ENCODE data around the gene MKRN2. TPM values are rescaled to one million over a fixed set of nuclear protein-coding genes. Genes with fewer than 3 reads are reported as not detected.
"Not testable (repeated sequence)": the region's sequence is repeated elsewhere in the genome, so short reads cannot be mapped to it uniquely, and the experiment has no call there.

Gene MKRN2
- polyA plus RNA-seq, 2 of the 4 experiments (the other 2 are of a cell fraction): 19.0 to 34.3 TPM

- no peak for DNase-seq (ENCODE audit: low read depth in 1 of 2, low spot score in 1 of 2)
- Histone ChIP-seq H3K27ac (no peak overlapping the region), H3K4me3 (no peak overlapping the region), H3K4me2 (no peak overlapping the region), H3K4me1 (no peaks in the 10 kb centered on the region), H3K9me3 (no peaks in the 10 kb centered on the region)
- 82% methylated on average over 8 of the region's 8 CpGs for WGBS (ENCODE audit: missing lambda C conversion rate)
- FAIRE-seq: no peak
- POLR2A ChIA-PET: no interaction called here
- TF ChIP-seq SMC3 (IDR thresholded peaks at IDR 0.05): no peak
- TF ChIP-seq CBX8 (IDR thresholded peaks at IDR 0.05): no peak
- CTCF ChIA-PET: interaction anchor here (1.1 kb wide), 1 partner anchor 406 kb away, joined by 3 read pairs; no protein-coding TSS in a partner anchor
- ATAC-seq: peak; percentile 51 to 71; a peak in 2 of 6 replicates
Observed at GRCh38 chr3:12541625-12542024, 15.3 kb upstream of the MKRN2 start.

GRCh38 chr3:12543497-12543896 is 13.4 kb upstream of the MKRN2 start:
- ChIA-PET CTCF (interaction anchor here (0.6 to 1.5 kb wide), 3 partner anchors 64 to 1581 kb away, joined by 3 to 4 read pairs (median 4); no protein-coding TSS in a partner anchor), POLR2A (interaction anchor here (0.7 kb wide), 1 partner anchor 36 kb away, joined by 4 read pairs; no protein-coding TSS in a partner anchor)
- H3K4me2 ChIP-seq; ATAC-seq; H3K27ac ChIP-seq; H3K4me1 ChIP-seq; FAIRE-seq; H3K9me3 ChIP-seq; DNase-seq (ENCODE audit: low read depth in 1 of 2, low spot score in 1 of 2); H3K4me3 ChIP-seq: not testable (repeated sequence)
- 91% methylated on average over 12 of the region's 12 CpGs for WGBS (ENCODE audit: missing lambda C conversion rate)
- TF ChIP-seq CEBPB (IDR thresholded peaks at IDR 0.05): peak; percentile 37 to 40; a peak in 2 of 4 replicates

GRCh38 chr3:12544652-12545472 is 12.0 kb upstream of the MKRN2 start:
- H3K9me3 ChIP-seq: no peaks in the 10 kb centered on the region
- DNase-seq (ENCODE audit: low read depth in 1 of 2, low spot score in 1 of 2) (no peak), ATAC-seq (peak in 1 of 2 experiments; percentile 27; a peak in 2 of 6 replicates), FAIRE-seq (no peak)
- ChIA-PET CTCF (interaction anchor here (0.7 to 1.1 kb wide), 2 partner anchors 8 to 24 kb away, joined by 4 to 5 read pairs; no protein-coding TSS in a partner anchor), POLR2A (interaction anchor here (1.7 kb wide), 1 partner anchor 9 kb away, joined by 8 read pairs; no protein-coding TSS in a partner anchor)
- WGBS (ENCODE audit: missing lambda C conversion rate): 81% methylated on average over 11 of the region's 11 CpGs
- TF ChIP-seq MAX (IDR thresholded peaks at IDR 0.05) (no peak), FOSB (CRISPR knock-in tag; IDR thresholded peaks at IDR 0.05) (no peak), ZFP36 (IDR thresholded peaks at IDR 0.05; ENCODE audit: borderline replicate concordance, partially characterized antibody) (no peak), EHMT2 (IDR thresholded peaks at IDR 0.05; ENCODE audit: low read depth) (no peak), HOXB5 (CRISPR knock-in tag; IDR thresholded peaks at IDR 0.05) (no peak), USF2 (IDR thresholded peaks at IDR 0.05) (no peak), ESRRA (IDR thresholded peaks at IDR 0.05; ENCODE audit: borderline replicate concordance, low read length) (no peak), BHLHE40 (IDR thresholded peaks at IDR 0.05; ENCODE audit: low read depth, low read length) (no peak), SMC3 (IDR thresholded peaks at IDR 0.05) (no peak), E2F6 (IDR thresholded peaks at IDR 0.05; ENCODE audit: borderline replicate concordance, low read depth) (no peak), RNF2 (IDR thresholded peaks at IDR 0.05; ENCODE audit: borderline replicate concordance, low read depth) (no peak), PHF8 (IDR thresholded peaks at IDR 0.05; ENCODE audit: borderline replicate concordance, low read depth) (no peak), TFCP2L1 (CRISPR knock-in tag; IDR thresholded peaks at IDR 0.05) (no peak), BCL3 (IDR thresholded peaks at IDR 0.05) (no peak), HOXA7 (CRISPR knock-in tag; IDR thresholded peaks at IDR 0.05) (no peak), EHF (CRISPR knock-in tag; IDR thresholded peaks at IDR 0.05) (no peak)
- H3K27ac ChIP-seq: no peak overlapping the region
- no peaks in the 10 kb centered on the region for H3K4me1 ChIP-seq
- H3K4me3 ChIP-seq: no peak overlapping the region
- H3K4me2 ChIP-seq: no peak overlapping the region

All from A549 (cell line).